ENCODE measurements around the gene CCDC97. TPM values are rescaled to one million over a fixed set of nuclear protein-coding genes. Genes with fewer than 3 reads are reported as not detected.
"Not testable (repeated sequence)": the region's sequence is repeated elsewhere in the genome, so short reads cannot be mapped to it uniquely, and the experiment has no call there.

Gene CCDC97
- total and polyA plus RNA-seq, 11 donors: 10.0 to 22.2 (median 14.2) TPM

DNA sequence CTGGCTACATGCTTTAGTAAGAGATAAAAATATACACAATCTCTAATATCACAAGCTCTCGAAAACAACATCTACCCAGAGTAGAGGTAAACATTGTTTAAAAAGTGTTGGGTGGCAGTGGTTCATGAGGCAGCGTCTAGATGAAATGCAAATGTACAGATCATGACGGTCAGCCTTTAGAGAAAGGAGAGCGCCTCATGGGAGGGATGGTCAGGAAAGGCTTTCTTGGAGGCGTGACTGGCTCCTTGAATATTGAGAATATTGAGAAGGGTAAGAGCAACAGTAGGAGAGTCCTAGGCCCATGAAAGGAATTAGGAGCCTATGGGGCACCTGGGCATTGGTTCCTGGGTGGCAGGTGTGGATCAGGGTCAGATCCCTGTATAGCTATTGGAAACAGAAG is 35.2 kb upstream of the CCDC97 start:
- intact Hi-C loops (cut with DNase I): no loop called here
- TF ChIP-seq POLR2A (IDR thresholded peaks at IDR 0.05): no peak
- TF ChIP-seq, protein P1, sequence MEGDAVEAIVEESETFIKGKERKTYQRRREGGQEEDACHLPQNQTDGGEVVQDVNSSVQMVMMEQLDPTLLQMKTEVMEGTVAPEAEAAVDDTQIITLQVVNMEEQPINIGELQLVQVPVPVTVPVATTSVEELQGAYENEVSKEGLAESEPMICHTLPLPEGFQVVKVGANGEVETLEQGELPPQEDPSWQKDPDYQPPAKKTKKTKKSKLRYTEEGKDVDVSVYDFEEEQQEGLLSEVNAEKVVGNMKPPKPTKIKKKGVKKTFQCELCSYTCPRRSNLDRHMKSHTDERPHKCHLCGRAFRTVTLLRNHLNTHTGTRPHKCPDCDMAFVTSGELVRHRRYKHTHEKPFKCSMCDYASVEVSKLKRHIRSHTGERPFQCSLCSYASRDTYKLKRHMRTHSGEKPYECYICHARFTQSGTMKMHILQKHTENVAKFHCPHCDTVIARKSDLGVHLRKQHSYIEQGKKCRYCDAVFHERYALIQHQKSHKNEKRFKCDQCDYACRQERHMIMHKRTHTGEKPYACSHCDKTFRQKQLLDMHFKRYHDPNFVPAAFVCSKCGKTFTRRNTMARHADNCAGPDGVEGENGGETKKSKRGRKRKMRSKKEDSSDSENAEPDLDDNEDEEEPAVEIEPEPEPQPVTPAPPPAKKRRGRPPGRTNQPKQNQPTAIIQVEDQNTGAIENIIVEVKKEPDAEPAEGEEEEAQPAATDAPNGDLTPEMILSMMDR (IDR thresholded peaks at IDR 0.05): no peak
- Histone ChIP-seq H3K9me3 (no peaks in the 10 kb centered on the region), H3K4me3 (no peak overlapping the region), H3K4me1 (no peaks in the 10 kb centered on the region), H3K36me3 (peaks cover 3 to 100% (median 100%) of the 10 kb centered on the region in 9 donors), H3K27me3 (no peaks in the 10 kb centered on the region), H3K27ac (no peak overlapping the region)
- DNase-seq (no peak), ATAC-seq (no peak)
- WGBS, 4 donors: 91 to 94% (median 93%) methylated on average over 5 of the region's 5 CpGs

DNA sequence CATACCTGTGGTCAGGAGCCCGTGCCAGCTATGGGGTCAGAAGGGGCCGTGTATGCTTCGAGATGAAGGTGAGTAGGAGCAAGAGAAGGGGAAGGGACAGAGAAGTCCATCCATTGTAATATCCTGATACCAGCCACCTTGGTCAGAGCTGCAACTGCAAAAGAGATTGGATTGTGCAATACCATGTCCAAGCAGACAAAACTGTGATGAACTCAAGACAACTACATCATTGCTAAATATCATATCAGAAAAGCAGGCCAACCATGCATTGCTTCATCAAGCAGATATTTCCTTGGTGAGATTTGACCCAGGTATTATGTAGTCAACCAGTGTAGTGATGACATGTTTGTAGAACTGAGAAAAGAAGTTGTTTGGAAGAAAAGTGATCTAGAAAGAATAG is 33.7 kb upstream of the CCDC97 start:
- Histone ChIP-seq H3K36me3 (peaks cover 3 to 100% (median 100%) of the 10 kb centered on the region in 9 donors), H3K4me3 (no peak overlapping the region), H3K9me3 (no peaks in the 10 kb centered on the region), H3K27ac (no peak overlapping the region), H3K4me1 (no peaks in the 10 kb centered on the region), H3K27me3 (no peaks in the 10 kb centered on the region)
- ATAC-seq (no peak), DNase-seq (no peak)
- intact Hi-C loops (cut with DNase I): no loop called here
- WGBS, 4 donors: 73 to 82% (median 75%) methylated on average over 3 of the region's 3 CpGs
- TF ChIP-seq POLR2A (IDR thresholded peaks at IDR 0.05): no peak
- TF ChIP-seq, protein P1 (IDR thresholded peaks at IDR 0.05): no peak

DNA sequence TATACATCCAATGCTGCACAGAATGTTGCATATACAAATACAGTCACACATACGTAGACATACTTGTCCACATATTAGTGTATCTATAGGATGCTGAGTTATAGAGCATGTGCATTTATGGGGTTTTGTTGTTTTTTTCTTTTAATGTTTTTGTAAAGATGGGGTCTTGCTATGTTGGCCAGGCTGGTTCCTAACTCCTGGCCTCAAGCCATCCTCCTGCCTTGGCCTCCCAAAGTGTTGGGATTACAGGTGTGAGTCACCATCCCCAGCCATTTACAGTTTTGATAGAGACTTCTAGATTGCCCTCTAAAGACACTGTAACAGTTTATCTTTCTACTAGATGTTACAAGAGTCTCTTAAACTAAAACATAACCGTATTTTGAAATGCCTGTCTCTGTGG is 31.5 kb upstream of the CCDC97 start:
- DNase-seq: no peak
- intact Hi-C loops (cut with DNase I): no loop called here
- 87 to 93% (median 92%) methylated on average over 2 of the region's 2 CpGs for WGBS, 4 donors

DNA sequence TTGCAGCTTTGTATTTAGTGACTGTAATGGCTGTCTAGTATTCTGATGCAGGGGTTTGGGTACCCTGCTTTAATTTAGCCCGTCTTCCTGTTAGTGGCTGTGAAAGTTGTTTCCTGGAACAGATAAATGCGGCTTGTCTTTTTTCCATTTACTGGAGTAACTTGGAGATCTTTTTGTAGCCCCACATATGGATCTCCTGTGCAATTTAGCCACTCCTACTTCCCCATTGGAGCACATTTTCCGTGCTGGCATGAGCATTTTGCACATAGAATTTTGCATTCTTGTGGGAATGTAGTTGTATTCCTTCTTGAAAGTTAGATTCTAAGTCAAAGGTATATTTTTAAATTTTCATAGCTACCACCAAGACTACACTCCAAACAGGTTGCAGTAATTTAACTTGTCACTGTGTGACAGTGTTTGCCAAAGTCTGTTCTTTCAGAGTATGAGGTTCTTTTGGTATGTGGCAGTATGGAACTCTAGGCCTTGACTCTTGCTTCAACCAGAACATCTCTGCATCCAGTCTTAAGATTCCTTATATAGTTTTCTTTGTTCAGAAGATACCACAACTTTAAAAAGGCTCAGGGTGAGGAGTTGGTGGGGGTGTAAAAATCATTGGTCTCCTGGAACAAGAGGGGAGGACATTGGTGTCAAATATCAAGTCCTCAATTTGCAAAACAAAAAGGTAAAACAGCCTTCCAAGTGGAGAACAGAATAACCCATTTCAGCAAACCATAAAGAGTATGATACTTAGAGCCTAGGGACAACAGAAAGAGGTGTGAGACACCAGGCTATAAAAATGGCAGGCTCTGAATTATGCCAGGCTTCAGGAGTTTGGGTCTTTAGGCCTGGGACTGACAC is 21.1 kb upstream of the CCDC97 start:
- intact Hi-C loops (cut with DNase I): no loop called here
- H3K4me1 ChIP-seq: no peaks in the 10 kb centered on the region
- no peak overlapping the region for H3K4me3 ChIP-seq
- H3K27ac ChIP-seq: no peak overlapping the region
- WGBS, 4 donors: 78 to 84% (median 81%) methylated on average over 3 of the region's 3 CpGs
- no peak for DNase-seq
- no peaks in the 10 kb centered on the region for H3K27me3 ChIP-seq
- no peak for TF ChIP-seq POLR2A (IDR thresholded peaks at IDR 0.05)
- TF ChIP-seq, protein P1 (IDR thresholded peaks at IDR 0.05): no peak
- H3K36me3 ChIP-seq: peaks cover 0 to 100% (median 98%) of the 10 kb centered on the region in 9 donors
- no peak for ATAC-seq
- H3K9me3 ChIP-seq: no peaks in the 10 kb centered on the region

More for the DNA sequence above, 31.5 kb upstream of the CCDC97 start:
- no peaks in the 10 kb centered on the region for H3K9me3 ChIP-seq
- H3K36me3 ChIP-seq: peaks cover 3 to 99% (median 97%) of the 10 kb centered on the region in 9 donors
- no peak overlapping the region for H3K27ac ChIP-seq
- H3K4me1 ChIP-seq: no peaks in the 10 kb centered on the region
- no peak for TF ChIP-seq POLR2A (IDR thresholded peaks at IDR 0.05)
- TF ChIP-seq, protein P1 (IDR thresholded peaks at IDR 0.05): no peak
- ATAC-seq: no peak
- H3K4me3 ChIP-seq: no peak overlapping the region
- no peaks in the 10 kb centered on the region for H3K27me3 ChIP-seq

DNA sequence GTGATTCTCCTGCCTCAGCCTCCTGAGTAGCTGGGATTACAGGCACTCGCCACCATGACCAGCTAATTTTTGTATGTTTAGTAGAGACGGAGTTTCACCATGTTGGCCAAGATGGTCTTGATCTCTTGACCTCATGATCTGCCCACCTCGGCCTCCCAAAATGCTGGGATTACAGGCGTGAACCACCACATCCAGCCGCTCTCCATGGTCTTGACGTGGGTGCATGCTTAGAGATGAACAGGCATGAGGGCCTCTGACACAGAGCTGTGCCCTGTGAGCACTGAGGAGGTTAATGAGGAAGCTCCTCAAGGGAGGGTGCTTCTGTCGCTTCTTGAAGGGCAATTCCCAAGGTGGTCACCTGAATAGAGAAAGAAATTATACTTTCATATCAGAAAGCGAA is 20.2 kb upstream of the CCDC97 start:
- H3K4me3 ChIP-seq; DNase-seq; H3K27ac ChIP-seq; ATAC-seq; H3K9me3 ChIP-seq; H3K27me3 ChIP-seq; intact Hi-C loops (cut with DNase I); H3K4me1 ChIP-seq: not testable (repeated sequence)
- WGBS, 4 donors: 93 to 94% (median 94%) methylated on average over 8 of the region's 8 CpGs
- H3K36me3 ChIP-seq: peaks cover 2 to 100% (median 98%) of the 10 kb centered on the region in 9 donors

Measured in heart left ventricle (tissue), 16 donors.